Neural progenitor cell (in vitro differentiated cells): Measurements from ENCODE around the gene MYO9B. TPM values are rescaled to one million over a fixed set of nuclear protein-coding genes. Genes with fewer than 3 reads are reported as not detected.

Experiments used
- DNase-seq: peaks from one replicate; pipeline ENCODE4 v3.0.0-alpha.2; 2016; ENCODE audit warnings: low spot score
- H2AFZ ChIP-seq: fragments of 200-600 bp; sonication (generic); replicated peaks from 2 replicates; pipeline ENCODE4 v1.6.1; 2016; ENCODE audit warnings: antibody characterized with exemption
- H3F3A ChIP-seq: fragments of 200-600 bp; sonication (generic); 2 replicates; pipeline ENCODE4 v1.6.1; 2016; ENCODE audit warnings: antibody characterized with exemption, low read depth
- H3K27ac ChIP-seq: fragments of 200-600 bp; sonication (generic); 2 replicates; pipeline ENCODE4 v1.5.1; 2016; ENCODE audit warnings: mild to moderate bottlenecking
- H3K27me3 ChIP-seq: fragments of 200-600 bp; sonication (generic); 2 replicates; pipeline ENCODE4 v1.6.1; 2016; ENCODE audit warnings: mild to moderate bottlenecking, moderate library complexity
- H3K36me3 ChIP-seq: fragments of 200-600 bp; sonication (generic); 2 replicates; pipeline ENCODE4 v1.5.1; 2016
- H3K4me1 ChIP-seq: fragments of 200-600 bp; sonication (generic); 2 replicates; pipeline ENCODE4 v1.6.1; 2016; ENCODE audit warnings: mixed run types
- H3K4me2 ChIP-seq: fragments of 200-600 bp; sonication (generic); 2 replicates; pipeline ENCODE4 v1.6.1; 2016
- H3K4me3 ChIP-seq: fragments of 200-600 bp; sonication (generic); 2 replicates; pipeline ENCODE4 v1.5.1; 2016
- H3K79me2 ChIP-seq: fragments of 200-600 bp; sonication (generic); 2 replicates; pipeline ENCODE4 v1.6.1; 2016; ENCODE audit warnings: low read depth
- H3K9ac ChIP-seq: fragments of 200-600 bp; sonication (generic); 2 replicates; pipeline ENCODE4 v1.6.1; 2016
- H3K9me3 ChIP-seq: fragments of 200-600 bp; sonication (generic); 2 replicates; pipeline ENCODE4 v1.5.1; 2016; ENCODE audit warnings: low read depth
- H4K20me1 ChIP-seq: fragments of 200-600 bp; sonication (generic); 2 replicates; pipeline ENCODE4 v1.6.1; 2016; ENCODE audit warnings: low read depth
- H3K27ac Mint-ChIP-seq: 3 replicates; pipeline ENCODE4 v1.8.0; 2021; ENCODE audit warnings: mixed read lengths
- H3K27me3 Mint-ChIP-seq: 2 replicates; pipeline ENCODE4 v1.8.0; 2022; ENCODE audit warnings: low read depth, mild to moderate bottlenecking, inconsistent platforms, moderate library complexity, mixed read lengths; ENCODE audit not compliant: insufficient read depth
- H3K36me3 Mint-ChIP-seq: 3 replicates; pipeline ENCODE4 v1.8.0; 2021; ENCODE audit warnings: mixed read lengths
- H3K4me1 Mint-ChIP-seq: 3 replicates; pipeline ENCODE4 v1.8.0; 2021; ENCODE audit warnings: mixed read lengths
- H3K4me3 Mint-ChIP-seq: 3 replicates; pipeline ENCODE4 v1.8.0; 2021; ENCODE audit warnings: mild to moderate bottlenecking, moderate library complexity, mixed read lengths
- H3K9me3 Mint-ChIP-seq: 3 replicates; pipeline ENCODE4 v1.8.0; 2020; ENCODE audit warnings: mixed read lengths
- CTCF ChIP-seq: fragments of 200-600 bp; sonication (generic); IDR thresholded peaks from 2 replicates; pipeline ENCODE4 v1.5.1; 2017; ENCODE audit warnings: antibody characterized with exemption, mild to moderate bottlenecking
- EZH2 ChIP-seq: fragments of 200-600 bp; sonication (generic); IDR thresholded peaks from 2 replicates; pipeline ENCODE4 v1.6.1; 2017; ENCODE audit warnings: antibody characterized with exemption, mild to moderate bottlenecking, moderate library complexity
- EZH2phosphoT487 ChIP-seq: fragments of 200-600 bp; sonication (generic); IDR thresholded peaks from 2 replicates; pipeline ENCODE4 v1.6.1; 2017; ENCODE audit warnings: antibody characterized with exemption
- total RNA-seq: library from RNA; depleted of rRNA; stranded (reverse); fragments of >200 nt; gene quantifications from 2 replicates; pipeline ENCODE4 v1.2.3, GENCODE V29; 2015; ENCODE audit warnings: low replicate concordance

The MYO9B gene
- total RNA-seq, 1 donor from 2014 or later: 38.5 TPM

- Mint-ChIP-seq H3K9me3 (no peaks in the 10 kb centered on the region), H3K4me3 (no peak overlapping the region), H3K4me1 (peaks cover 13% of the 10 kb centered on the region), H3K27ac (no peak overlapping the region), H3K27me3 (peaks cover 2% of the 10 kb centered on the region), H3K36me3 (peaks cover 6% of the 10 kb centered on the region)
- Histone ChIP-seq H3K4me2 (no peak overlapping the region), H3K4me3 (no peak overlapping the region), H3K27me3 (no peaks in the 10 kb centered on the region), H4K20me1 (peaks cover 17% of the 10 kb centered on the region), H3K27ac (no peak overlapping the region), H3K9ac (no peak overlapping the region), H3K4me1 (no peaks in the 10 kb centered on the region), H3F3A (no peaks in the 10 kb centered on the region), H2AFZ (no peak overlapping the region), H3K79me2 (no peaks in the 10 kb centered on the region), H3K9me3 (no peaks in the 10 kb centered on the region), H3K36me3 (no peaks in the 10 kb centered on the region)
- DNase-seq: no peak
- TF ChIP-seq CTCF (no peak), EZH2 (no peak), EZH2phosphoT487 (no peak)
Measured at GRCh38 chr19:17121736-17122293, 46.2 kb downstream of the MYO9B start.

GRCh38 chr19:17123041-17123440 is 47.5 kb downstream of the MYO9B start:
- peaks cover 14% of the 10 kb centered on the region for H4K20me1 ChIP-seq
- no peaks in the 10 kb centered on the region for H3F3A ChIP-seq
- Mint-ChIP-seq H3K4me3 (no peak overlapping the region), H3K27ac (no peak overlapping the region), H3K4me1 (peaks cover 8% of the 10 kb centered on the region), H3K9me3 (no peaks in the 10 kb centered on the region), H3K27me3 (peaks cover 2% of the 10 kb centered on the region), H3K36me3 (peaks cover 6% of the 10 kb centered on the region)
- H3K79me2 ChIP-seq: no peaks in the 10 kb centered on the region
- no peaks in the 10 kb centered on the region for H3K27me3 ChIP-seq
- no peaks in the 10 kb centered on the region for H3K9me3 ChIP-seq
- H3K4me1 ChIP-seq: no peaks in the 10 kb centered on the region
- no peak overlapping the region for H3K27ac ChIP-seq
- H3K4me2 ChIP-seq: no peak overlapping the region
- H3K9ac ChIP-seq: no peak overlapping the region
- no peak overlapping the region for H3K4me3 ChIP-seq
- no peak overlapping the region for H2AFZ ChIP-seq
- TF ChIP-seq EZH2 (no peak), EZH2phosphoT487 (no peak), CTCF (no peak)
- H3K36me3 ChIP-seq: no peaks in the 10 kb centered on the region
- no peak for DNase-seq

- Mint-ChIP-seq H3K27me3 (peaks cover 2% of the 10 kb centered on the region), H3K4me1 (peaks cover 8% of the 10 kb centered on the region), H3K27ac (no peak overlapping the region), H3K4me3 (no peak overlapping the region), H3K9me3 (no peaks in the 10 kb centered on the region), H3K36me3 (peaks cover 8% of the 10 kb centered on the region)
- H3K27ac ChIP-seq: no peak overlapping the region
- H3K4me1 ChIP-seq: no peaks in the 10 kb centered on the region
- H3K79me2 ChIP-seq: no peaks in the 10 kb centered on the region
- H3K36me3 ChIP-seq: no peaks in the 10 kb centered on the region
- no peak overlapping the region for H3K9ac ChIP-seq
- H3K27me3 ChIP-seq: no peaks in the 10 kb centered on the region
- no peak for TF ChIP-seq EZH2phosphoT487
- no peak for TF ChIP-seq CTCF
- no peak for TF ChIP-seq EZH2
- H3K4me2 ChIP-seq: no peak overlapping the region
- peaks cover 6% of the 10 kb centered on the region for H4K20me1 ChIP-seq
- no peak for DNase-seq
- H2AFZ ChIP-seq: no peak overlapping the region
- H3K4me3 ChIP-seq: no peak overlapping the region
- no peaks in the 10 kb centered on the region for H3K9me3 ChIP-seq
- H3F3A ChIP-seq: no peaks in the 10 kb centered on the region
Measured at GRCh38 chr19:17124025-17124424, 48.4 kb downstream of the MYO9B start.
